Liver (tissue), 9 donors: ENCODE data around the gene SRC. TPM values are rescaled to one million over a fixed set of nuclear protein-coding genes. Genes with fewer than 3 reads are reported as not detected.

Source experiments
- DNase-seq: peaks from one replicate; pipeline ENCODE4 v3.0.0-alpha.2; 2017; ENCODE audit warnings: low spot score
- H3K27ac ChIP-seq, 2 donors: one replicate each; pipeline ENCODE4 v1.7.0; 2013; ENCODE audit warnings: inconsistent platforms in 2 of 2, low read length in 2 of 2, control low read depth in 1 of 2, low read depth in 1 of 2, mild to moderate bottlenecking in 1 of 2
- H3K27me3 ChIP-seq, 4 donors: one replicate each; pipeline versions ENCODE4 v1.6.1 to v1.7.0; 2013; ENCODE audit warnings: low read length in 3 of 4, inconsistent platforms in 1 of 4, mild to moderate bottlenecking in 1 of 4, moderate library complexity in 1 of 4; ENCODE audit not compliant: control insufficient read depth in 4 of 4, insufficient read depth in 4 of 4
- H3K36me3 ChIP-seq, 4 donors: one replicate each; pipeline versions ENCODE4 v1.6.1 to v1.7.0; 2013; ENCODE audit warnings: low read length in 3 of 4, mild to moderate bottlenecking in 3 of 4, low read depth in 1 of 4, moderate library complexity in 1 of 4; ENCODE audit not compliant: control insufficient read depth in 4 of 4, insufficient read depth in 3 of 4
- H3K4me1 ChIP-seq, 4 donors: one replicate each; pipeline versions ENCODE4 v1.6.1 to v1.7.0; 2013; ENCODE audit warnings: low read length in 3 of 4, mild to moderate bottlenecking in 3 of 4, moderate library complexity in 1 of 4; ENCODE audit not compliant: control insufficient read depth in 4 of 4, insufficient read depth in 4 of 4
- H3K4me3 ChIP-seq, 3 donors: one replicate each; pipeline versions ENCODE4 v1.6.1 to v1.7.0; 2013; ENCODE audit warnings: low read length in 3 of 3, control low read depth in 1 of 3, low read depth in 1 of 3, mild to moderate bottlenecking in 1 of 3
- H3K9ac ChIP-seq, 2 donors: one replicate each; pipeline ENCODE4 v1.7.0; 2013; ENCODE audit warnings: low read length in 2 of 2, mild to moderate bottlenecking in 2 of 2, moderate library complexity in 2 of 2, control low read depth in 1 of 2, low read depth in 1 of 2
- H3K9me3 ChIP-seq, 4 donors: one replicate each; pipeline versions ENCODE4 v1.6.1 to v1.7.0; 2013; ENCODE audit warnings: low read length in 3 of 4; ENCODE audit not compliant: control insufficient read depth in 4 of 4
- CTCF ChIP-seq: fragments of 150-350 bp; IDR thresholded peaks from 2 replicates; pipeline ENCODE4 v1.5.1; 2017; ENCODE audit warnings: improper control_type of control experiment, low read depth, low read length; ENCODE audit not compliant: missing input control
- EGR1 ChIP-seq, 2 donors: IDR thresholded peaks; 2 replicates each; pipeline ENCODE4 v1.6.1; 2016 to 2018; ENCODE audit warnings: antibody characterized with exemption in 2 of 2, low read depth in 2 of 2
- FOXA1 ChIP-seq: IDR thresholded peaks from 2 replicates; pipeline ENCODE4 v1.6.1; 2016; ENCODE audit warnings: antibody characterized with exemption
- FOXA2 ChIP-seq: IDR thresholded peaks from 2 replicates; pipeline ENCODE4 v1.6.1; 2016; ENCODE audit warnings: antibody characterized with exemption
- GABPA ChIP-seq, 2 donors: IDR thresholded peaks in 1 of 2; conservative IDR thresholded peaks in 1 of 2; 2 replicates each; pipeline ENCODE4 v1.6.1; 2016; ENCODE audit warnings: antibody characterized with exemption in 2 of 2, mild to moderate bottlenecking in 1 of 2, moderate library complexity in 1 of 2
- JUND ChIP-seq, 2 donors: IDR thresholded peaks; 2 replicates each; pipeline ENCODE4 v1.6.1; 2016; ENCODE audit warnings: antibody characterized with exemption in 2 of 2
- MAX ChIP-seq: IDR thresholded peaks from 2 replicates; pipeline ENCODE4 v1.6.1; 2016; ENCODE audit warnings: antibody characterized with exemption
- RAD21 ChIP-seq, 2 donors: IDR thresholded peaks; 2 replicates each; pipeline ENCODE4 v1.6.1; 2016; ENCODE audit warnings: antibody characterized with exemption in 2 of 2, mild to moderate bottlenecking in 2 of 2
- REST ChIP-seq: IDR thresholded peaks from 2 replicates; pipeline ENCODE4 v1.6.1; 2016; ENCODE audit warnings: antibody characterized with exemption, mild to moderate bottlenecking
- SP1 ChIP-seq: IDR thresholded peaks from 2 replicates; pipeline ENCODE4 v1.6.1; 2018; ENCODE audit warnings: antibody characterized with exemption, mild to moderate bottlenecking
- TAF1 ChIP-seq: conservative IDR thresholded peaks from 2 replicates; pipeline ENCODE4 v1.6.1; 2016; ENCODE audit warnings: antibody characterized with exemption, mild to moderate bottlenecking
- YY1 ChIP-seq: IDR thresholded peaks from 2 replicates; pipeline ENCODE4 v1.6.1; 2016; ENCODE audit warnings: antibody characterized with exemption, mild to moderate bottlenecking
- ZBTB33 ChIP-seq: IDR thresholded peaks from 2 replicates; pipeline ENCODE4 v1.6.1; 2016; ENCODE audit warnings: antibody characterized with exemption
- WGBS: extraction: QIAGEN DNeasy Blood & Tissue Kit; methylation state at CpG from one replicate; pipeline ENCODE4 v1.1.7; 2013; 5-methylcytosine and 5-hydroxymethylcytosine counted together
- polyA plus RNA-seq, 2 donors: library from polyadenylated mRNA; stranded (reverse) in 1 of 2; unstranded in 1 of 2; fragments of 200-250 nt in 1 of 2; fragments of >200 nt in 1 of 2; fragmentation: Nextera tagmentation in 1 of 2; extraction: Ambion mirVana in 1 of 2; gene quantifications; one replicate each; pipeline versions ENCODE4 v1.2.1 to v1.2.3, GENCODE V29; 2013 to 2015
- total RNA-seq, 2 donors: library from RNA; depleted of rRNA; stranded (reverse); fragments of >200 nt; gene quantifications; one replicate each; pipeline ENCODE4 v1.2.3, GENCODE V29; 2014
- TF ChIP-seq, protein P1 (sequence below): IDR thresholded peaks from 2 replicates; pipeline ENCODE4 v1.6.1; 2016; ENCODE audit warnings: antibody characterized with exemption
- donor health status: healthy.
- donor health status: healthy.
- donor health status: healthy.
- donor health status: healthy.
- donor health status: healthy.

The SRC gene
- total and polyA plus RNA-seq, 4 donors = 3.3 to 21.2 (median 5.4) TPM

DNA sequence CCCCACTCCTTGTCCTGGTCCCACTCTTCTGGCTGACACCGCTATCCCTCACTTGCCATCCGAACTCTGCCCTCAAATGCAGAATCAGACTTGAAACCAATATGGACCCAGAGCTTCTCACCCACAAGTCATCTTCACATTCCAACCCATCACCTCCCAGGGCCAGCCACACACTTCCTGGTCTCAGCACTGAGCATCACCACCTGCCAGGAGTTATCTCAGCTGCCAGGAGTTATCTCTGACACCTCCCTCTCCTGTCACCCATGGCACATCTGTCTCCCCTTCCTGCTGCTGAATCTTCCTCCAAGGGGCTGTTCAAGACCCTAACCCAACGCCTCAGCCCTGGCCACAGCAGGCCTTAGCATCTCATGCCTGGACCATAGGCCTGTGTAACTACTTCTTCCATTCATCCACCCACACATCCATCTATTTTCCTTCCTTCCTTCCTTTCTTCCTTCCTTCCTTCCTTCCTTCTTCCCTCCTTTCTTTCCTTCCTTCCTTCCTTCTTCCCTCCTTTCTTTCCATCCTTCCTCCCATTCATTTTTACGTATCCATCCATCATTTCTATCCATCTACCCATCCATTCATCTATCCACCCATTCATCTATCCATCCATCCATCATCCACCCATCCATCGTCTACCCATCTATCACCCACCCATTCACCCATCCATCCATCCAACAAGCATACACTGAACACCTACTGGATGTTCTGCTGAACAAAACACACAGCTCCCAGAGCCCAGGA, 100.5 kb downstream of the SRC start:
- H3K27ac ChIP-seq = no peak overlapping the region
- WGBS = 71% methylated on average over 5 of the region's 5 CpGs
- DNase-seq = no peak

DNA sequence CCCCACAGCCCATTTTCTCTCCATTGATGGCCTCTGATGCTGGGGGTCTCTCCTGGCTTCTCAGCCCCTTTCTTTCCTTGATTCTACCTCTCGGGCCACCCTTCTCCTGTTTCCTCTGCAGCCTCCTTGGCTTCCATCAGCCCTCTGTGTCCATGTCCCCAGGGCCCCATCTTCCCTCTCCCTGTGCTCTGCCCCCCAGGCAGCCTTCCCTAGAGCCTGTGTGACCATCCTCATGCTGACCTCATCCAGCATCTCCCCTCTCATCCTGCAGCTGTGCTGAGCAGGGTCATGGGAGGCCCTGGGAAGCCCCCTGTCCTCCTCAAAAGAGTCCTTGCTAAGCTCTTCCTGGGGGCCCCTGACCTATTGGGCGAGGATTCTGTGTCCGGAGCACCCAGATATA, 101.7 kb downstream of the SRC start:
- Histone ChIP-seq H3K9ac (no peak overlapping the region), H3K4me3 (no peak overlapping the region), H3K27me3 (no peaks in the 10 kb centered on the region), H3K4me1 (no peaks in the 10 kb centered on the region), H3K36me3 (no peaks in the 10 kb centered on the region), H3K9me3 (no peaks in the 10 kb centered on the region), H3K27ac (no peak overlapping the region)
- no peak for TF ChIP-seq RAD21 (IDR thresholded peaks at IDR 0.05)
- no peak for TF ChIP-seq TAF1
- no peak for TF ChIP-seq REST
- no peak for TF ChIP-seq EGR1 (IDR thresholded peaks at IDR 0.05; ENCODE audit: low read depth in 2 of 2)
- WGBS = 83% methylated on average over 3 of the region's 3 CpGs
- DNase-seq = no peak

More for the DNA sequence above, 100.5 kb downstream of the SRC start:
- H3K27me3 ChIP-seq = no peaks in the 10 kb centered on the region
- H3K4me3 ChIP-seq = no peak overlapping the region
- no peaks in the 10 kb centered on the region for H3K4me1 ChIP-seq
- no peaks in the 10 kb centered on the region for H3K36me3 ChIP-seq
- H3K9ac ChIP-seq = no peak overlapping the region
- TF ChIP-seq MAX (no peak), SP1 (no peak), TAF1 (no peak), ZBTB33 (no peak), JUND (IDR thresholded peaks at IDR 0.05) (no peak), FOXA2 (no peak), CTCF (no peak), EGR1 (IDR thresholded peaks at IDR 0.05; ENCODE audit: low read depth in 2 of 2) (no peak), FOXA1 (no peak), YY1 (no peak), GABPA (IDR thresholded peaks at IDR 0.05 in 1 of 2, conservative IDR thresholded peaks at IDR 0.05 in 1 of 2) (no peak)
- TF ChIP-seq, protein P1, sequence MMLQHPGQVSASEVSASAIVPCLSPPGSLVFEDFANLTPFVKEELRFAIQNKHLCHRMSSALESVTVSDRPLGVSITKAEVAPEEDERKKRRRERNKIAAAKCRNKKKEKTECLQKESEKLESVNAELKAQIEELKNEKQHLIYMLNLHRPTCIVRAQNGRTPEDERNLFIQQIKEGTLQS = no peak
- no peaks in the 10 kb centered on the region for H3K9me3 ChIP-seq
